Natural killer cell (primary cell): ENCODE results near the gene ARHGAP6. TPM values are rescaled to one million over a fixed set of nuclear protein-coding genes. Genes with fewer than 3 reads are reported as not detected.

Experiments
- ATAC-seq, 3 donors: fragments of 150-1000 bp in 2 of 3; fragments of 200-7000 bp in 1 of 3; cut with Tn5 transposase; 1 replicate in 1 of 3; 2 replicates in 2 of 3; pipeline ENCODE4 v1.10.0; 2021; ENCODE audit warnings: mild to moderate bottlenecking in 2 of 3, moderate library complexity in 2 of 3
- DNase-seq, 2 donors: peaks; one replicate each; pipeline versions ENCODE4 v3.0.0 to v3.0.0-alpha.2; 2013 to 2021; ENCODE audit warnings: mixed read lengths in 1 of 2
- H3K27ac ChIP-seq: one replicate; pipeline ENCODE4 v1.5.1; 2013; ENCODE audit warnings: mild to moderate bottlenecking, low read length
- H3K27me3 ChIP-seq: one replicate; pipeline ENCODE4 v1.6.1; 2013; ENCODE audit warnings: low read length; ENCODE audit not compliant: control insufficient read depth, insufficient read depth
- H3K36me3 ChIP-seq: one replicate; pipeline ENCODE4 v1.6.1; 2013; ENCODE audit warnings: low read length; ENCODE audit not compliant: control insufficient read depth, insufficient read depth
- H3K4me1 ChIP-seq: one replicate; pipeline ENCODE4 v1.6.1; 2013; ENCODE audit warnings: low read length; ENCODE audit not compliant: control insufficient read depth, insufficient read depth
- H3K4me3 ChIP-seq: one replicate; pipeline ENCODE4 v1.5.1; 2013; ENCODE audit warnings: low read length
- H3K9me3 ChIP-seq: one replicate; pipeline ENCODE4 v1.6.1; 2013; ENCODE audit warnings: low read length; ENCODE audit not compliant: control insufficient read depth, insufficient read depth
- H3K27ac Mint-ChIP-seq, 2 donors: one replicate each; pipeline ENCODE4 v1.8.0; 2022; ENCODE audit warnings: mild to moderate bottlenecking in 2 of 2, mixed read lengths in 2 of 2, moderate library complexity in 1 of 2
- H3K27me3 Mint-ChIP-seq, 2 donors: one replicate each; pipeline ENCODE4 v1.8.0; 2022; ENCODE audit warnings: low read depth in 2 of 2, mixed read lengths in 2 of 2
- H3K36me3 Mint-ChIP-seq: one replicate; pipeline ENCODE4 v1.8.0; 2022; ENCODE audit warnings: mixed read lengths
- H3K4me1 Mint-ChIP-seq, 2 donors: one replicate each; pipeline ENCODE4 v1.8.0; 2022; ENCODE audit warnings: mixed read lengths in 2 of 2
- H3K4me3 Mint-ChIP-seq: one replicate; pipeline ENCODE4 v1.8.0; 2022; ENCODE audit warnings: mild to moderate bottlenecking, moderate library complexity, mixed read lengths
- H3K9me3 Mint-ChIP-seq, 2 donors: one replicate each; pipeline ENCODE4 v1.8.0; 2022; ENCODE audit warnings: mixed read lengths in 2 of 2
- WGBS: methylation state at CpG from one replicate; pipeline ENCODE4 v1.1.7; 2013; ENCODE audit warnings: missing lambda C conversion rate; ENCODE audit not compliant: insufficient coverage; 5-methylcytosine and 5-hydroxymethylcytosine counted together
- intact Hi-C: fragments of 100-400 bp; cut with micrococcal nuclease; formaldehyde crosslinking; loops from one replicate; pipeline ENCODE4 v1.14.2; 2022
- total RNA-seq, 4 donors: library from RNA; stranded (reverse); fragments of 120-200 nt in 1 of 4; gene quantifications; one replicate each; pipeline versions ENCODE4 v1.2.3 to v1.2.4, GENCODE V29; 2013 to 2022
- TF ChIP-seq, protein P1 (sequence below): fragments of 200-600 bp; IDR thresholded peaks from one replicate; pipeline ENCODE4 v1.8.0; 2022; ENCODE audit warnings: antibody characterized with exemption

ARHGAP6 gene
- total RNA-seq, 3 donors from 2014 or later (not counting 1 experiment from before 2014, with no cell fraction given) = 0.32 to 1.9 (median 1.8) TPM

DNA sequence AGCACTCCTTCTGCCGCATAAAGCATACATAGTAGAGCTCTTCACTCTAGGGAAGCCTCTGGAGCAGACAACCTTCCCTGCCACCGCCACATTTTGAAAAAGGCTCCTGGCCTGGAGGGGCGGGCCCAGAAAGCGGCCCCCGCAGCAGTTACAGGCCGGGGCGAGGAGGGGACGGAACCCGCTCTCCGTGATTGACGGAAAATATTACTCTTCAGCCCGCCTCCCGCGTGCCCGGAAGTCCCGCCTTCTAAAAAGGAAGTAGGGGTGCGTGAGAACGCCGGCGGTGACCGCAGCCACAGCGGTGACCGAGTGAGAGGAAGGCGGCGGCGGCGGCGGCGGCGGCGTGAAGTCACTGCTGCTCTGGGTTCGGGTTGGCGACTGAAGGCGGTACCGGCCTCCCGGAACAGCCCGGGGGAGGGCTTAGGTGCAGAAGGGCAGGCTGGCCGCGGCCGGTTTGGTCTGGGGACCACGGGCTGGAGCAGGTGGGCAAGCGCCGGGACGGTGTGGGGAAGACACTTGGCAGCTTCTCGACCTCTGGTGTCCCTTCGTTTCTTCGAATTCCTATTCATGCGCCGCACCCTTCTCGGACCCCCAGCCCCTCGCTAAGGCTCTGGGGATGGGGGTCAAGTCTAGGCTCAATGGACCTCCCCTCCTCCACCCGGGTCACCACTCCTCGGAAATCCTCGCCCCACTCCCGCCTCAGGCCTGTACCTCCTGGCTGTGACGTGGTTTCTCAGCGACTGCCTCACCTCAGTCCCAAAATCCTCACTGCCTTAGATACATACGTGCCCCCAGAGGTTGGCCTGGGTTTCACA, 554.5 kb downstream of the ARHGAP6 start, which contains the start of gene HCCS:
TSS of gene HCCS (plus strand) at position 296 of the 815 bp plus-strand sequence. CDS start 729 bp downstream, outside the sequence.
- H3K27ac Mint-ChIP-seq = peak within 1 kb of the TSS; percentile 84 to 97
- intact Hi-C loops = loop anchor here (1.0 kb wide), 1 partner anchor 648 kb away; no protein-coding TSS in a partner anchor

DNA sequence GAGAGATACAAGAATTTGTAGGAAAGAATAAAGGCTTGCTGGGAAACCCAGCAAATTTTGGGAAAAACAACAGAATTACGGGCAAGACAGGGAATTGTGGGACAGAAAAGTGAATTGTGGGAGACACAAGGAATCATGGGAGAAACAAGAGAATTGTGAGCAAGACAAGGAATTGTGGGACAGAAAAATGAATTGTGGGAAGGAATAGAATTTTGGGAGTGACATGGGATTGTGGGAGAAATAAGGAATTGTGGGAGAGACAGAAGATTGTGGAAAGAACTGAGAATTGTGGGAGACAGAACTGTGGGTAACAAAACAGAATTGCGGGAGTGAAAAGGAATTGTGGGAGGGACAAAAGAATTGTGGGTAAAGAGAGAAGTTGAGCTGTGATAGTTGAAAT, 555.8 kb downstream of the ARHGAP6 start:
- H3K27ac Mint-ChIP-seq = no peak overlapping the region
- Histone ChIP-seq H3K9me3 (no peaks in the 10 kb centered on the region), H3K4me3 (no peak overlapping the region)

More for the DNA sequence above, 554.5 kb downstream of the ARHGAP6 start, which contains the start of gene HCCS:
- H3K36me3 Mint-ChIP-seq = no peaks in the 10 kb centered on the region
- H3K9me3 Mint-ChIP-seq = no peaks in the 10 kb centered on the region
- DNase-seq (peak; percentile 77 to 91), ATAC-seq (peak; percentile 87 to 93 (median 89))
- peaks cover 16% of the 10 kb centered on the region for H3K36me3 ChIP-seq
- under 1% methylated on average over 56 of the region's 58 CpGs for WGBS
- no peaks in the 10 kb centered on the region for H3K27me3 ChIP-seq
- peaks cover 14% of the 10 kb centered on the region for H3K4me1 ChIP-seq
- H3K27ac ChIP-seq = peak within 1 kb of the TSS; percentile 94
- H3K27me3 Mint-ChIP-seq = no peaks in the 10 kb centered on the region
- H3K9me3 ChIP-seq = no peaks in the 10 kb centered on the region
- peak within 1 kb of the TSS; percentile 66 for H3K4me3 ChIP-seq
- H3K4me1 Mint-ChIP-seq = peaks cover 5 to 23% of the 10 kb centered on the region in 2 donors
- peak within 1 kb of the TSS; percentile 89 for H3K4me3 Mint-ChIP-seq
- TF ChIP-seq, protein P1, sequence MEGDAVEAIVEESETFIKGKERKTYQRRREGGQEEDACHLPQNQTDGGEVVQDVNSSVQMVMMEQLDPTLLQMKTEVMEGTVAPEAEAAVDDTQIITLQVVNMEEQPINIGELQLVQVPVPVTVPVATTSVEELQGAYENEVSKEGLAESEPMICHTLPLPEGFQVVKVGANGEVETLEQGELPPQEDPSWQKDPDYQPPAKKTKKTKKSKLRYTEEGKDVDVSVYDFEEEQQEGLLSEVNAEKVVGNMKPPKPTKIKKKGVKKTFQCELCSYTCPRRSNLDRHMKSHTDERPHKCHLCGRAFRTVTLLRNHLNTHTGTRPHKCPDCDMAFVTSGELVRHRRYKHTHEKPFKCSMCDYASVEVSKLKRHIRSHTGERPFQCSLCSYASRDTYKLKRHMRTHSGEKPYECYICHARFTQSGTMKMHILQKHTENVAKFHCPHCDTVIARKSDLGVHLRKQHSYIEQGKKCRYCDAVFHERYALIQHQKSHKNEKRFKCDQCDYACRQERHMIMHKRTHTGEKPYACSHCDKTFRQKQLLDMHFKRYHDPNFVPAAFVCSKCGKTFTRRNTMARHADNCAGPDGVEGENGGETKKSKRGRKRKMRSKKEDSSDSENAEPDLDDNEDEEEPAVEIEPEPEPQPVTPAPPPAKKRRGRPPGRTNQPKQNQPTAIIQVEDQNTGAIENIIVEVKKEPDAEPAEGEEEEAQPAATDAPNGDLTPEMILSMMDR = no peak

DNA sequence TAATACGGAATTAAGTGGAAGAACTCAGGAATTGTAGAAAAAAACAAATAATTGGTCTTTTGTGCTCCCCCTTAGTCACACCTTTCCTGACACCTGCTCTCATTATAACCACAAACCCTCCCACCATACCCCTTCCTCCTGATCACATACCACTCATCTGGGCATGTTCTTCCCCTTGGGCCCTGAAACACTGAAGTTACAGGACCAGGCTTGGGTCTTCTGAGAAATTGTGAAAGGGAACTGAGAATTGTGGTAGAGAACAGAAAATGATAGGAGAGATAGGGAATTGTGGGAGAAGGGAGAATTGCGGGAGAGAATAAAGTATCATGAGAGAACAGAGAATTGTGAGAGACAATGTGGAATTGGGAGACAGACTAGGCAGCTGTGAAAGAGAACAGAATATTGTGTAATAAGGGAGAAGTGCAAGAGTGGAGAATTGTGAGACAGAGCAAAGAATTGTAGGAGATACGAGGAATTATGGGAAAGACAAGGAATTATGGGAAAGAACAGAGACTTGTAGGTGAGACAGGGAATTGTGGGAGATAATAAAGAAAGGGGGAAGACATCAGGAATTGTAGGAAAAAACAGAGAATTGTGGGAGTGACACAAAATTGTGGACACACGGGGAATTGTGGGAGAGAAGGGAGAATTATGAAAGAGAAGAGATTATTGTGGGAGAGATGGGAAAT, 557.3 kb downstream of the ARHGAP6 start:
- no peak overlapping the region for H3K27ac Mint-ChIP-seq
- 91% methylated on average over 3 of the region's 4 CpGs for WGBS
- no peak overlapping the region for H3K4me3 Mint-ChIP-seq
- no peaks in the 10 kb centered on the region for H3K9me3 Mint-ChIP-seq
- no peaks in the 10 kb centered on the region for H3K36me3 Mint-ChIP-seq
- Histone ChIP-seq H3K9me3 (no peaks in the 10 kb centered on the region), H3K4me3 (no peak overlapping the region), H3K36me3 (no peaks in the 10 kb centered on the region), H3K27me3 (no peaks in the 10 kb centered on the region), H3K27ac (no peak overlapping the region), H3K4me1 (peaks cover 14% of the 10 kb centered on the region)
- no peak for ATAC-seq
- TF ChIP-seq, protein P1 = no peak
- DNase-seq = no peak
- peaks cover 1 to 13% of the 10 kb centered on the region in 2 donors for H3K4me1 Mint-ChIP-seq
- intact Hi-C loops = no loop called here
- no peaks in the 10 kb centered on the region for H3K27me3 Mint-ChIP-seq

More for the DNA sequence above, 555.8 kb downstream of the ARHGAP6 start:
- no peaks in the 10 kb centered on the region for H3K27me3 Mint-ChIP-seq
- Histone ChIP-seq H3K27ac (no peak overlapping the region), H3K4me1 (peaks cover 14% of the 10 kb centered on the region), H3K27me3 (no peaks in the 10 kb centered on the region), H3K36me3 (peaks cover 4% of the 10 kb centered on the region)
- intact Hi-C loops = no loop called here
- H3K36me3 Mint-ChIP-seq = no peaks in the 10 kb centered on the region
- no peak overlapping the region for H3K4me3 Mint-ChIP-seq
- WGBS = 97% methylated on average over 2 of the region's 2 CpGs
- ATAC-seq = no peak
- TF ChIP-seq, protein P1 = no peak
- peaks cover 5 to 23% of the 10 kb centered on the region in 2 donors for H3K4me1 Mint-ChIP-seq
- no peaks in the 10 kb centered on the region for H3K9me3 Mint-ChIP-seq
- no peak for DNase-seq
